Heart left ventricle (tissue), 16 donors: Measurements from ENCODE around the gene CXCL6. TPM values are rescaled to one million over a fixed set of nuclear protein-coding genes. Genes with fewer than 3 reads are reported as not detected.
A peak's percentile ranks its signal among the peaks of the same experiment; 100 is the strongest.

ENCODE experiments used
- ATAC-seq, 4 donors: fragments of 200-7000 bp; cut with Tn5 transposase; one replicate each; pipeline ENCODE4 v1.9.1; 2020 to 2022; ENCODE audit warnings: moderate library complexity in 4 of 4, mild to moderate bottlenecking in 3 of 4, moderate number of reproducible peaks in 1 of 4
- DNase-seq, 5 donors: peaks; one replicate each; pipeline ENCODE4 v3.0.0-alpha.2; 2020
- H3K27ac ChIP-seq, 12 donors: fragments of 200-600 bp; sonication (generic) in 4 of 12; one replicate each; pipeline versions ENCODE4 v1.5.0 to v1.8.0; 2016 to 2022; ENCODE audit warnings: mild to moderate bottlenecking in 2 of 12
- H3K27me3 ChIP-seq, 9 donors: fragments of 200-600 bp; sonication (generic) in 2 of 9; one replicate each; pipeline versions ENCODE4 v1.5.1 to v1.8.0; 2016 to 2022; ENCODE audit warnings: mild to moderate bottlenecking in 3 of 9
- H3K36me3 ChIP-seq, 9 donors: fragments of 200-600 bp; sonication (generic) in 2 of 9; one replicate each; pipeline versions ENCODE4 v1.5.0 to v1.8.0; 2018 to 2022; ENCODE audit warnings: mild to moderate bottlenecking in 2 of 9
- H3K4me1 ChIP-seq, 12 donors: fragments of 200-600 bp; sonication (generic) in 4 of 12; one replicate each; pipeline versions ENCODE4 v1.5.0 to v1.8.0; 2016 to 2022; ENCODE audit warnings: mild to moderate bottlenecking in 3 of 12
- H3K4me3 ChIP-seq, 12 donors: fragments of 200-600 bp; sonication (generic) in 4 of 12; one replicate each; pipeline versions ENCODE4 v1.5.0 to v1.8.0; 2017 to 2022; ENCODE audit warnings: mild to moderate bottlenecking in 9 of 12, moderate library complexity in 4 of 12
- H3K9me3 ChIP-seq, 12 donors: fragments of 200-600 bp; sonication (generic) in 4 of 12; one replicate each; pipeline versions ENCODE4 v1.5.0 to v1.8.0; 2016 to 2022; ENCODE audit warnings: mild to moderate bottlenecking in 1 of 12
- POLR2A ChIP-seq, 2 donors: fragments of 450-650 bp; IDR thresholded peaks; one replicate each; pipeline ENCODE4 v1.6.1; 2017; ENCODE audit warnings: antibody characterized with exemption in 2 of 2, mild to moderate bottlenecking in 2 of 2, moderate library complexity in 2 of 2
- WGBS, 4 donors: extraction: QIAGEN DNeasy Blood & Tissue Kit in 2 of 4; methylation state at CpG; one replicate each; pipeline versions ENCODE4 v1.1.5 to v1.1.7; 2013 to 2018; 5-methylcytosine and 5-hydroxymethylcytosine counted together
- intact Hi-C, 10 donors: fragments of 100-400 bp; cut with DNase I; formaldehyde crosslinking; loops; one replicate each; pipeline versions ENCODE4 v1.11.1 to v1.14.2; 2022
- polyA plus RNA-seq, 2 donors: library from polyadenylated mRNA; stranded (reverse); fragments of 200-250 nt; gene quantifications; one replicate each; pipeline ENCODE4 v1.2.3, GENCODE V29; 2013
- total RNA-seq, 9 donors: library from RNA; depleted of rRNA in 2 of 9; stranded (reverse); fragments of >200 nt in 2 of 9; fragmentation: NEBNext Ultra II Directional in 3 of 9; extraction: Animal tissue kit (Norgen Biotek cat#: 25700) in 3 of 9; gene quantifications; one replicate each; pipeline versions ENCODE4 v1.1.0 to v1.2.4, GENCODE V29; 2016 to 2023
- TF ChIP-seq, protein P1 (sequence below), 12 donors: fragments of 200-600 bp; sonication (generic) in 4 of 12; IDR thresholded peaks; one replicate each; pipeline versions ENCODE4 v1.5.0 to v1.8.0; 2018 to 2022; ENCODE audit warnings: antibody characterized with exemption in 12 of 12, mild to moderate bottlenecking in 5 of 12
- donor health status: ischemic (EF 13 %, LVEDD 7.1; RV severe dilation, severe dysfunction).
- donor health status: healthy with polysubstance abuse.
- donor health status: DM: no; HTN: yes; CAD: no.
- donor health status: DM: no; HTN: no; CAD: no.
- donor health status: ischemic (EF 25% LVEDD 6.9; RV normal size, moderate dysfunction).
- donor health status: ischemic (EF 25% LVEDD 5.7; RV mildly dilated, moderate dysfunction).
- donor health status: healthy.
- donor health status: DM: yes; HTN: yes; CAD: no.
- donor health status: ischemic (EF 35%, LVEDD 5.7; RV mildly dilated, moderate dysfunction).
- donor health status: nonischemic (EF 11% LVEDD 7.7; RV severe dilation, severe dysfunction).
- donor health status: DM: yes; HTN: yes; CAD: no.
- donor health status: PGD.
- donor health status: ischemic (EF 29% LVEDD 5.4; RV normal size, mild dysfunction).
- donor health status: nonischemic (EF 23%, LVEDD 6.1; RV moderate dilation, normal function).

CXCL6 gene
- total and polyA plus RNA-seq, 11 donors = 0.11 to 4.5 (median 0.71) TPM; not detected in 4

DNA sequence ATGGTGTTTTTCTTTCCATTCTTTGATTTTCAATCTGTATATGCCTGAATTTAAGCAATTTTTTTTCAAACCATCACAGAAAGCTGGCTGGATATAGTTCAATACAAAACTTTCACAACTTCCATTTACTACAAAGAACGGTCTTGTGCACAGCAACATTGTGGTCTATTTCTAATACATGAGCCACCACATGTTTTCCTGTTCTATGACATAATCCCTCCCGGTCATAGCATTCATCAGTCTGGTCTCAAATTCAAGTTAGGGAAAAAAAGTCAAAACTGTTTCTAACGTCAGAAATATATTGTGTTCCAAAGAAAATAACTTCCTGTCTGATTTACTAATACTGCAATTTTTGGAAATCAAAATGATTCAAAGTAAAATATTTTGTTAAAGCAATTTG lies 7.5 kb upstream of the CXCL6 start:
- TF ChIP-seq, protein P1, sequence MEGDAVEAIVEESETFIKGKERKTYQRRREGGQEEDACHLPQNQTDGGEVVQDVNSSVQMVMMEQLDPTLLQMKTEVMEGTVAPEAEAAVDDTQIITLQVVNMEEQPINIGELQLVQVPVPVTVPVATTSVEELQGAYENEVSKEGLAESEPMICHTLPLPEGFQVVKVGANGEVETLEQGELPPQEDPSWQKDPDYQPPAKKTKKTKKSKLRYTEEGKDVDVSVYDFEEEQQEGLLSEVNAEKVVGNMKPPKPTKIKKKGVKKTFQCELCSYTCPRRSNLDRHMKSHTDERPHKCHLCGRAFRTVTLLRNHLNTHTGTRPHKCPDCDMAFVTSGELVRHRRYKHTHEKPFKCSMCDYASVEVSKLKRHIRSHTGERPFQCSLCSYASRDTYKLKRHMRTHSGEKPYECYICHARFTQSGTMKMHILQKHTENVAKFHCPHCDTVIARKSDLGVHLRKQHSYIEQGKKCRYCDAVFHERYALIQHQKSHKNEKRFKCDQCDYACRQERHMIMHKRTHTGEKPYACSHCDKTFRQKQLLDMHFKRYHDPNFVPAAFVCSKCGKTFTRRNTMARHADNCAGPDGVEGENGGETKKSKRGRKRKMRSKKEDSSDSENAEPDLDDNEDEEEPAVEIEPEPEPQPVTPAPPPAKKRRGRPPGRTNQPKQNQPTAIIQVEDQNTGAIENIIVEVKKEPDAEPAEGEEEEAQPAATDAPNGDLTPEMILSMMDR (IDR thresholded peaks at IDR 0.05) = no peak
- TF ChIP-seq POLR2A (IDR thresholded peaks at IDR 0.05) = no peak
- Histone ChIP-seq H3K27me3 (no peaks in the 10 kb centered on the region), H3K4me1 (peaks cover 0 to 15% (median 0%) of the 10 kb centered on the region in 12 donors), H3K27ac (peak overlapping the region in 1 of 12 donors; percentile 3), H3K9me3 (peaks cover 0 to 13% (median 0%) of the 10 kb centered on the region in 12 donors), H3K36me3 (no peaks in the 10 kb centered on the region), H3K4me3 (no peak overlapping the region)
- intact Hi-C loops = no loop called here
- DNase-seq (no peak), ATAC-seq (peak in 3 of 4 donors; percentile 39 to 85 (median 60))
- 36 to 47% (median 39%) methylated on average over 3 of the region's 3 CpGs for WGBS, 4 donors

DNA sequence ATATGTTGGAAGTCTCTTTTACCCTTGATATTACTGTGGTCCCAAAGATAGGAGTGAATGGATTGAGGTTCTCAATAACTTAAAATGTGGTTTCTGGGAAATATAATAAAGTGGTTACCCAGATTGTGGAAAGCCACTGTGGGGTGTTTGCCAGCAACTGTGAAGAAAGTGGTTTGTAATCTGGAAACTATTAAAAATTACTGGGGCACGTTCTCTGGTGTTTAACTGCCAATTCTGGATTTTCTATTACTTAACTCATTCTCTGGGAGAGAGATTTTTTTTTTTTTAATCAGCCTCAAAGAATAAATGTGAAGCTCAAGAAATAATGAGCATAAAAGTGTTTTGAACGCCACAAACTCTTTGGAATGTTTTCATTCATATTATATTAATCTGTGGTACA lies 4.9 kb upstream of the CXCL6 start:
- H3K27ac ChIP-seq = peak overlapping the region in 1 of 12 donors; percentile 24
- H3K4me1 ChIP-seq = peaks cover 0 to 20% (median 0%) of the 10 kb centered on the region in 12 donors
- WGBS, 4 donors = 57 to 75% (median 63%) methylated on average over 2 of the region's 2 CpGs
- peaks cover 0 to 6% (median 1%) of the 10 kb centered on the region in 9 donors for H3K27me3 ChIP-seq
- no peaks in the 10 kb centered on the region for H3K36me3 ChIP-seq
- peaks cover 0 to 13% (median 0%) of the 10 kb centered on the region in 12 donors for H3K9me3 ChIP-seq
- ATAC-seq (peak in 1 of 4 donors; percentile 48), DNase-seq (peak in 1 of 5 donors; percentile 31)
- no peak overlapping the region for H3K4me3 ChIP-seq
- TF ChIP-seq, protein P1 (IDR thresholded peaks at IDR 0.05) = no peak
- no peak for TF ChIP-seq POLR2A (IDR thresholded peaks at IDR 0.05)
- intact Hi-C loops = no loop called here

DNA sequence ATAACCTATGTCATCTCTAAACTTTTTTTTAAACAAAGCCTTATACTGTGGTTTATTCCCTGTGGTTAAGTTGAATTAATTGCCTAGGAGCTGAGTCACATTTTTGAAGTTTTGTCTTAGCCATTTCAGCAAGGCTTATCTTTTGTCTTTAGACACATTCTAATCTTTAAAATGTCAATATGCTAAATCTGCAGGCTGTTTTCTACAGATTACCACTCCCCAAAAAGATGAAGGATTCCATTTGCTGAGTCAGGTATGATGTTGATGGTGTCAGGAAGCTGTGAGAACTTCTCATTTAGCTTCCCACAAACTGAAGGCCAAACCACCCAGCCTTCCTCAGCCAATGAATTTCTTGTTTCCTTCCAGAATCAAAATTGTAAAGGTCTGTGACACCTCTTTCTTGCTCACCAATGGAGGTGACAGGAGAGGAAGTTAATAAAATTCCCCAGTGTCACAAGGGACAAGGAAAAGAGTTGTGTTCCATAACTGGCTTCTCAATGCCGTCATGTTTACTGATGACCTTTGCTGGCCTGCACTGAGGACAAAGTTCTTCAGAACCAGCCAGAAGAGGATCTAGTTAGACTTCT lies 3.7 kb upstream of the CXCL6 start:
- Histone ChIP-seq H3K4me1 (peaks cover 0 to 26% (median 0%) of the 10 kb centered on the region in 12 donors), H3K36me3 (no peaks in the 10 kb centered on the region), H3K27ac (peak overlapping the region in 1 of 12 donors; percentile 24), H3K4me3 (no peak overlapping the region), H3K9me3 (peaks cover 0 to 4% (median 0%) of the 10 kb centered on the region in 12 donors), H3K27me3 (peaks cover 0 to 17% (median 6%) of the 10 kb centered on the region in 9 donors)
- WGBS, 4 donors = 68 to 84% (median 74%) methylated on average over 1 of the region's 1 CpG
- DNase-seq (no peak), ATAC-seq (peak in 1 of 4 donors; percentile 43)
- intact Hi-C loops = no loop called here
- no peak for TF ChIP-seq POLR2A (IDR thresholded peaks at IDR 0.05)
- TF ChIP-seq, protein P1 (IDR thresholded peaks at IDR 0.05) = no peak

DNA sequence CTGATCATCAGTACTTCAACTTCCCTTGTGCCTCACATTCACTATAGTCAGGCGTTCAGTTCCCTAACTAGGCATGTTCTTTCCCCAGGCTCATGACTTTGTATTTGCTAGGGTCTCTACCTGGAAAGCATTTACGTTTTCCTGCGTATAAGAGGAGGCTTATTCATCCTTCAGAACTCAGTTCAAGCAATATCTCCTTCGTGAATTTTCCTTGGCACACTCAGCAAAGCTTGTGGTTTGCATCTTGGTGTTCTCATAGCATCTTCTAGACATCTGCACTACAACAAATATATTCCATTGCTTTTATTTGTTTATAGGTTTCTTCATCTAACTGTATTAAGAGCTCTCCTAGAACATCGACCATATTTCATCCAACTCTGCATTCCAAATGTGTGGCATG lies 2.6 kb downstream of the CXCL6 start:
- WGBS, 4 donors = 81 to 90% (median 84%) methylated on average over 5 of the region's 5 CpGs
- no peak for DNase-seq
- Histone ChIP-seq H3K4me1 (peaks cover 0 to 12% (median 0%) of the 10 kb centered on the region in 12 donors), H3K36me3 (no peaks in the 10 kb centered on the region), H3K27ac (no peak overlapping the region), H3K9me3 (no peaks in the 10 kb centered on the region), H3K27me3 (peaks cover 0 to 42% (median 6%) of the 10 kb centered on the region in 9 donors), H3K4me3 (no peak overlapping the region)
- intact Hi-C loops = no loop called here
- ATAC-seq = no peak
- TF ChIP-seq POLR2A (IDR thresholded peaks at IDR 0.05) = no peak
- TF ChIP-seq, protein P1 (IDR thresholded peaks at IDR 0.05) = no peak
